Measurements from ENCODE around the gene TC2N. TPM values are rescaled to one million over a fixed set of nuclear protein-coding genes. Genes with fewer than 3 reads are reported as not detected.
A peak's percentile ranks its signal among the peaks of the same experiment; 100 is the strongest.

TC2N gene
- total RNA-seq, 2 experiments from 2014 or later = 119 to 120 TPM

- no peak for DNase-seq
- Mint-ChIP-seq H3K4me1 (ENCODE audit: low read depth) (peaks cover 19% of the 10 kb centered on the region), H3K27ac (peak overlapping the region; percentile 16), H3K36me3 (ENCODE audit: low read depth) (peaks cover 59% of the 10 kb centered on the region), H3K4me3 (no peak overlapping the region), H3K27me3 (ENCODE audit: low read depth) (no peaks in the 10 kb centered on the region), H3K9me3 (ENCODE audit: insufficient read depth) (no peaks in the 10 kb centered on the region)
- ChIA-PET POLR2A (no interaction called here), CTCF (interaction anchor here (1.1 kb wide), 1 partner anchor 118 kb away, joined by 3 read pairs; no protein-coding TSS in a partner anchor)
- ATAC-seq = no peak
These were observed 73.6 kb downstream of the TC2N start for GRCh38 chr14:91793704-91794103.

- CTCF ChIA-PET = interaction anchor here (0.8 to 1.2 kb wide), 4 partner anchors 16 to 211 kb away, joined by 3 read pairs; no protein-coding TSS in a partner anchor
These were observed 81.1 kb downstream of the TC2N start for GRCh38 chr14:91786188-91786587.

GRCh38 chr14:91780452-91780851 lies 86.9 kb downstream of the TC2N start:
- ChIA-PET POLR2A (no interaction called here), CTCF (no interaction called here)
- DNase-seq (no peak), ATAC-seq (no peak)
- no peak overlapping the region for H3K4me3 Mint-ChIP-seq
- no peaks in the 10 kb centered on the region for H3K27me3 Mint-ChIP-seq (ENCODE audit: low read depth)
- no peaks in the 10 kb centered on the region for H3K4me1 Mint-ChIP-seq (ENCODE audit: low read depth)
- peaks cover 45% of the 10 kb centered on the region for H3K36me3 Mint-ChIP-seq (ENCODE audit: low read depth)
- H3K9me3 Mint-ChIP-seq (ENCODE audit: insufficient read depth) = no peaks in the 10 kb centered on the region
- no peak overlapping the region for H3K27ac Mint-ChIP-seq

More at GRCh38 chr14:91786188-91786587, 81.1 kb downstream of the TC2N start:
- no peaks in the 10 kb centered on the region for H3K4me1 Mint-ChIP-seq (ENCODE audit: low read depth)
- H3K27me3 Mint-ChIP-seq (ENCODE audit: low read depth) = no peaks in the 10 kb centered on the region
- no peak overlapping the region for H3K4me3 Mint-ChIP-seq
- ATAC-seq = no peak
- H3K9me3 Mint-ChIP-seq (ENCODE audit: insufficient read depth) = no peaks in the 10 kb centered on the region
- DNase-seq = no peak
- POLR2A ChIA-PET = no interaction called here
- H3K27ac Mint-ChIP-seq = no peak overlapping the region
- H3K36me3 Mint-ChIP-seq (ENCODE audit: low read depth) = peaks cover 51% of the 10 kb centered on the region

DNA sequence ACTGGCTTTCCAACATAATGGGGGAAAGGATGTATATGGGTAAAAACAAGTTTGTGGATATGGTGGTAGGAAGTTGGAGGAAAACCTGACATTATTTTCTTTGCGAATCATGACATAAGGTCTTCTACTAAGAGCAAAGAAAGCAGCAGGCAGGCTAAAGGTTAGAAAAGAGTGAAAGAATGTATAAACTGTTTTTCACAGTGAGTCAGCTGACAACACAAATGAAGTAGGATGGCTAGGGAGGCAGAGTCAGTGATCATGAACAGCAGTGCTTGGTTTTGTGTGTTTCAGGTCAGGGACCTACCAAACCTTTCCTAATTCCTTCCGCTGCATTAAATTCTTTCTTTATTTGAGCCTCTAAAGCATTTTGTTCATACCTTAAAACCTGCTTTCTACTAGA lies 89.1 kb downstream of the TC2N start:
- peaks cover 41% of the 10 kb centered on the region for H3K36me3 Mint-ChIP-seq (ENCODE audit: low read depth)
- POLR2A ChIA-PET = no interaction called here
- no peaks in the 10 kb centered on the region for H3K9me3 Mint-ChIP-seq (ENCODE audit: insufficient read depth)

GRCh38 chr14:91774140-91775096 lies 92.9 kb downstream of the TC2N start:
- ChIA-PET CTCF (no interaction called here), POLR2A (interaction anchor here (0.7 kb wide), 1 partner anchor 12 kb away, joined by 3 read pairs; no protein-coding TSS in a partner anchor)

More for the DNA sequence above, 89.1 kb downstream of the TC2N start:
- DNase-seq (no peak), ATAC-seq (no peak)
- Mint-ChIP-seq H3K27me3 (ENCODE audit: low read depth) (no peaks in the 10 kb centered on the region), H3K4me1 (ENCODE audit: low read depth) (peaks cover 10% of the 10 kb centered on the region), H3K4me3 (no peak overlapping the region), H3K27ac (no peak overlapping the region)
- CTCF ChIA-PET = no interaction called here

GRCh38 chr14:91770185-91770584 lies 97.2 kb downstream of the TC2N start:
- H3K27ac Mint-ChIP-seq = no peak overlapping the region
- CTCF ChIA-PET = interaction anchor here (0.8 to 1.0 kb wide), 2 partner anchors 12 to 16 kb away, joined by 3 read pairs; no protein-coding TSS in a partner anchor

More at GRCh38 chr14:91774140-91775096, 92.9 kb downstream of the TC2N start:
- no peak overlapping the region for H3K27ac Mint-ChIP-seq
- no peak overlapping the region for H3K4me3 Mint-ChIP-seq
- H3K9me3 Mint-ChIP-seq (ENCODE audit: insufficient read depth) = no peaks in the 10 kb centered on the region
- no peaks in the 10 kb centered on the region for H3K27me3 Mint-ChIP-seq (ENCODE audit: low read depth)
- H3K4me1 Mint-ChIP-seq (ENCODE audit: low read depth) = peaks cover 10% of the 10 kb centered on the region
- peaks cover 21% of the 10 kb centered on the region for H3K36me3 Mint-ChIP-seq (ENCODE audit: low read depth)
- DNase-seq = no peak
- no peak for ATAC-seq

GRCh38 chr14:91755570-91756295 lies 111.6 kb downstream of the TC2N start:
- no peak overlapping the region for H3K27ac Mint-ChIP-seq
- no peak overlapping the region for H3K4me3 Mint-ChIP-seq
- ChIA-PET CTCF (no interaction called here), POLR2A (no interaction called here)
- DNase-seq (no peak), ATAC-seq (no peak)
- H3K9me3 Mint-ChIP-seq (ENCODE audit: insufficient read depth) = peaks cover 9% of the 10 kb centered on the region
- no peaks in the 10 kb centered on the region for H3K4me1 Mint-ChIP-seq (ENCODE audit: low read depth)
- no peaks in the 10 kb centered on the region for H3K27me3 Mint-ChIP-seq (ENCODE audit: low read depth)
- H3K36me3 Mint-ChIP-seq (ENCODE audit: low read depth) = peaks cover 26% of the 10 kb centered on the region

More at GRCh38 chr14:91770185-91770584, 97.2 kb downstream of the TC2N start:
- ATAC-seq (no peak), DNase-seq (no peak)
- POLR2A ChIA-PET = no interaction called here
- Mint-ChIP-seq H3K36me3 (ENCODE audit: low read depth) (peaks cover 7% of the 10 kb centered on the region), H3K27me3 (ENCODE audit: low read depth) (no peaks in the 10 kb centered on the region), H3K4me3 (no peak overlapping the region), H3K4me1 (ENCODE audit: low read depth) (peaks cover 10% of the 10 kb centered on the region), H3K9me3 (ENCODE audit: insufficient read depth) (no peaks in the 10 kb centered on the region)

DNA sequence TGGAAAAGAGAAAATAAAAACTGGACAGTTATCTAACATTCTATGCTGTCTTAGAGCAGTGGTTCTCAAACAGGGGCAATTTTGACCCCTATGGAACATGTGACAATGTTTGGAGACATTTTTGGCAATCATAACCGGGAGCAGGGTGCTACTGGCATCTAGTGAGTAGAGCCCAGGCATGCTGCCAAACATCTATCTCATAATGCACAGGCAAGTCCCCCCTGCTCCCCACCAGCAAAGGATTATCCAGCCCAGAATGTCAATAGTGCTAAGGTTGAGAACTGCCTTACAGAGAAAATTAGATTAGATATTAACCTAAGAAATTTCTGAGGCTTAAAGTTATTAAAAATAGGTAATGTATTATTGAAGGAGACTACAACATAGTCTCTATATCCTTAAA lies 112.5 kb downstream of the TC2N start:
- DNase-seq (no peak), ATAC-seq (no peak)
- H3K9me3 Mint-ChIP-seq (ENCODE audit: insufficient read depth) = peaks cover 9% of the 10 kb centered on the region
- ChIA-PET CTCF (no interaction called here), POLR2A (interaction anchor here (0.7 kb wide), 1 partner anchor 1474 kb away, joined by 3 read pairs; no protein-coding TSS in a partner anchor)
- H3K4me3 Mint-ChIP-seq = no peak overlapping the region
- no peaks in the 10 kb centered on the region for H3K4me1 Mint-ChIP-seq (ENCODE audit: low read depth)
- peaks cover 2% of the 10 kb centered on the region for H3K27me3 Mint-ChIP-seq (ENCODE audit: low read depth)
- H3K27ac Mint-ChIP-seq = no peak overlapping the region
- peaks cover 17% of the 10 kb centered on the region for H3K36me3 Mint-ChIP-seq (ENCODE audit: low read depth)

GRCh38 chr14:91754185-91754584 lies 113.2 kb downstream of the TC2N start:
- Mint-ChIP-seq H3K27ac (no peak overlapping the region), H3K9me3 (ENCODE audit: insufficient read depth) (peaks cover 9% of the 10 kb centered on the region), H3K4me1 (ENCODE audit: low read depth) (no peaks in the 10 kb centered on the region), H3K4me3 (no peak overlapping the region), H3K27me3 (ENCODE audit: low read depth) (peaks cover 4% of the 10 kb centered on the region), H3K36me3 (ENCODE audit: low read depth) (peaks cover 13% of the 10 kb centered on the region)
- ChIA-PET POLR2A (interaction anchor here (0.6 to 0.7 kb wide), 2 partner anchors 1467 to 1473 kb away, joined by 3 read pairs; no protein-coding TSS in a partner anchor), CTCF (no interaction called here)
- no peak for ATAC-seq
- no peak for DNase-seq

- POLR2A ChIA-PET = interaction anchor here (0.6 kb wide), 1 partner anchor 1466 kb away, joined by 3 read pairs; no protein-coding TSS in a partner anchor
These were observed 113.7 kb downstream of the TC2N start for GRCh38 chr14:91753501-91754128.

GRCh38 chr14:91752961-91753360 lies 114.4 kb downstream of the TC2N start:
- no peak overlapping the region for H3K27ac Mint-ChIP-seq
- H3K27me3 Mint-ChIP-seq (ENCODE audit: low read depth) = peaks cover 4% of the 10 kb centered on the region
- ATAC-seq = no peak
- H3K4me3 Mint-ChIP-seq = no peak overlapping the region
- POLR2A ChIA-PET = no interaction called here
- DNase-seq = no peak
- CTCF ChIA-PET = no interaction called here
- no peaks in the 10 kb centered on the region for H3K9me3 Mint-ChIP-seq (ENCODE audit: insufficient read depth)
- H3K4me1 Mint-ChIP-seq (ENCODE audit: low read depth) = no peaks in the 10 kb centered on the region
- H3K36me3 Mint-ChIP-seq (ENCODE audit: low read depth) = peaks cover 5% of the 10 kb centered on the region

More at GRCh38 chr14:91753501-91754128, 113.7 kb downstream of the TC2N start:
- Mint-ChIP-seq H3K4me3 (no peak overlapping the region), H3K27me3 (ENCODE audit: low read depth) (peaks cover 4% of the 10 kb centered on the region), H3K4me1 (ENCODE audit: low read depth) (no peaks in the 10 kb centered on the region), H3K27ac (no peak overlapping the region), H3K9me3 (ENCODE audit: insufficient read depth) (peaks cover 3% of the 10 kb centered on the region), H3K36me3 (ENCODE audit: low read depth) (peaks cover 12% of the 10 kb centered on the region)
- CTCF ChIA-PET = no interaction called here
- DNase-seq (no peak), ATAC-seq (no peak)
